Muscle layer of duodenum (tissue), 2 donors: ENCODE measurements around the gene CAMK1D.
"Not testable (repeated sequence)": the region's sequence is repeated elsewhere in the genome, so short reads cannot be mapped to it uniquely, and the experiment has no call there.

Experiments used
- H3K27ac ChIP-seq: one replicate; pipeline ENCODE4 v1.7.0; 2013; ENCODE audit warnings: mild to moderate bottlenecking, low read length
- H3K27me3 ChIP-seq: one replicate; pipeline ENCODE4 v1.7.0; 2013; ENCODE audit warnings: low read depth, mild to moderate bottlenecking, control low read depth, low read length
- H3K36me3 ChIP-seq, 2 donors: one replicate each; pipeline ENCODE4 v1.7.0; 2013; ENCODE audit warnings: low read length in 2 of 2, control low read depth in 1 of 2, mild to moderate bottlenecking in 1 of 2; ENCODE audit not compliant: insufficient read depth in 2 of 2, control insufficient read depth in 1 of 2
- H3K4me1 ChIP-seq, 2 donors: one replicate each; pipeline ENCODE4 v1.7.0; 2013; ENCODE audit warnings: low read length in 2 of 2, mild to moderate bottlenecking in 2 of 2, control low read depth in 1 of 2, moderate library complexity in 1 of 2; ENCODE audit not compliant: insufficient read depth in 2 of 2, control insufficient read depth in 1 of 2
- H3K4me3 ChIP-seq, 2 donors: one replicate each; pipeline ENCODE4 v1.7.0; 2013; ENCODE audit warnings: low read length in 2 of 2, low read depth in 1 of 2, mild to moderate bottlenecking in 1 of 2
- H3K9me3 ChIP-seq, 2 donors: one replicate each; pipeline ENCODE4 v1.7.0; 2013; ENCODE audit warnings: low read length in 2 of 2, control low read depth in 1 of 2, mild to moderate bottlenecking in 1 of 2; ENCODE audit not compliant: control insufficient read depth in 1 of 2
- donor health status: healthy.

CAMK1D gene

DNA sequence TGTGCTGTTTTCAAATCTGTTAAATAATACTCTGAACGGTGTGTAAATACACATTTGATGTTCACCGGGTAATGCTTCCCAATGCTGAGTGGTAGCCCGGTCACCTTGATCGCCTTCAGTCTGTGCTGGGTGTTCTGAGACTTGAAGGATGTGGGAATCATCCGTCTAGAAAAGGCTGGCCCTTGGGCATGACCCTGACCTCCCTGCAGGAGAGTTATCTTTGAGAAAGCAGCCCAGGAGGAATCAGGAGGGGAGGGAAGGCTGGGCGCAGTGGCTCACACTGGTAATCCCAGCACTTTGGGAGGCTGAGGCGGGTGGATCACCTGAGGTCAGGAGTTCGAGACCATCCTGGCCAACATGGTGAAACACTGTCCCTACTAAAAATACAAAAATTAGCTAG is 85.3 kb downstream of the CAMK1D start:
- not testable (repeated sequence) for H3K4me3 ChIP-seq, H3K27ac ChIP-seq, H3K36me3 ChIP-seq, H3K27me3 ChIP-seq, H3K9me3 ChIP-seq, H3K4me1 ChIP-seq

DNA sequence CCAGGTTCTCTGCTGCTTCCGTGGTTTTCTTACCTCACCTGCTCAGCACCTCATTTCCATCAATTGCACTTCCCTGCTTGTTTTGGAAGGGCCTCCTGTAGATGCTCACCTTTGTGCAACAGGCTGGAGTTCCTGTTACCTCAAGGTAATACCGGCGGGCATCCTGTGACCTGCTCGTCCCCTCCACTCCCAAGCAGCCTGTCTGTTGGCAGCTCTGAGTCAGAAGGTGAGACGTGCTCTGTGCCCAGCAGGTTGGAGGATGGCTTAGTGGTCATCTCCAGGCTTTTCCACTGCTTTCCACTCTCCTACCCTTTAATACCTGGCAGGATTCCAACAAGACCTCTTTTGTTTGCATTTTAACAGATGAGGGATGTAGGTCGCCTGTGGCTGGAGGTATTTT is 86.0 kb downstream of the CAMK1D start:
- Histone ChIP-seq H3K4me1 (peaks cover 0 to 4% of the 10 kb centered on the region in 2 donors), H3K4me3 (no peak overlapping the region), H3K9me3 (no peaks in the 10 kb centered on the region), H3K27me3 (no peaks in the 10 kb centered on the region), H3K27ac (no peak overlapping the region), H3K36me3 (no peaks in the 10 kb centered on the region)

DNA sequence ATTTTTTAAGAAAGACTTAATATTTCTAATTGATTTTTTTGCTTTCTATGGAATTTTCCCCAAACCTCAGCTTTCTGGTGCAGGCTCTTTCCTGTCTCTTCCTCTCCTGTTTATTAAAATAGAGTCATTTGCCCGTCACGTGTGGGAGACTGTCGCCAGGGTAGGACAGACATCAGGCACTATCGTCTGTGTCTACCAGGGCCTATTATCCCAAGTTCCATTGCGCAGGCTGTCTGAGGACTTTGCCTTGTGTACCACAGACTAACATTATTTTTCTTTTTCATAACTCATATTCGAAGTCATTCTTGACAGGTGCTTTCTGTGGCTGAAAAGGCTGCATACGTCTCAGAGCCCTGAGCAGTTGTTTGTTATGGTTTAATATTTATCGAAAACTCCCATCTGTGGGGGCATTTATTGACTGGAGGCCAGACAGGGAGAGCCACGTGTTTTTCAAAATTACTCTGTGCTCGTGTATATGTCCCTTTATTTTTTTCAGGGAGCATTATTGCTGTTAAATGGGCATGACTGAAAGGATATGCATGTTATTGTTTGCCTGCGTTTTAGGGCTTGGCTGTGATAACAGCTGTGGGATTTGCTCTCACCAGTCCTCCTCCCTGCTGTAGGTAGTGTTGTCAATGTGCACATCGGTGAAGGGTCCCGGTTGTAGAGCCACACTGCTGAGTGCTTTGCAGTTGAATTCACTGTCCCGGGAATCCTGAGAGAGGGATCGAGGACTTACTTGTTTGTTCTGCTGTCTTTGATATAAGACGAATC is 89.8 kb downstream of the CAMK1D start:
- Histone ChIP-seq H3K36me3 (no peaks in the 10 kb centered on the region), H3K27me3 (no peaks in the 10 kb centered on the region), H3K4me3 (no peak overlapping the region), H3K27ac (no peak overlapping the region), H3K9me3 (no peaks in the 10 kb centered on the region), H3K4me1 (peaks cover 0 to 4% of the 10 kb centered on the region in 2 donors)

DNA sequence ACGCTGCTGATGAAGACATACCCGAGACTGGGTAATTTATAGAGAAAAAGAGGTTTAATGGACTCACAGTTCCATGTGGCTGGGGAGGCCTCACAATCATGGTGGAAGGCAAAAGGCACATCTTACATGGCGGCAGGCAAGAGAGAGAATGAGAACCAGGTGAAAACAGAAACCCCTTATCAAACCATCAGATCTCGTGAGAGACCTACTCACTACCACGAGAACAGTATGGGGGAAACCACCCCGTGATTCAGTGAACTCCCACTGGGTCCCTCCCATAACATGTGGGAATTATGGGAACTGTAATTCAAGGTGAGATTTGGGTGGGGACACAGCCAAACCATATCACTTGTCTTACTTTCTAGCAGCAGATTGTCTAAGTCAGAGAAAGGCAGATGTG is 90.4 kb downstream of the CAMK1D start:
- H3K27ac ChIP-seq, H3K27me3 ChIP-seq, H3K9me3 ChIP-seq, H3K4me3 ChIP-seq, H3K36me3 ChIP-seq, H3K4me1 ChIP-seq: not testable (repeated sequence)

DNA sequence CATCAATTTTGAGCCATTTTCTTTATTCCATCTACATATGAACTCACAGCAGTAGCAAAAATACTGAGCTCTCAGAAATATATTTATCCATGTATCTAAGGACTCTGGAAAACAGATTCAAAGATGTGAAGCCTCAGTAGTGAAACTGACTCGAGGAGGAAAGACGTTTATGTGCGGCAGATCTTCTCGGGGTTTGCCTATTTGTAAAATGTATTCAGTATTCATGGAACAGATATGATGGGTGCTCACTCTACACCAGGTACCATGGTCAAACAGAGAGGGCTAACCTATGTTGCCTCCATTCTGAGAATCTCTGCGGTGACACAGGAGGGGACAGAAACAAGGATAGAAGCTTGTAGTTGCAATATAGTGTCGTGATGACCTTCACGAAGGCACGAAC is 93.7 kb downstream of the CAMK1D start:
- no peaks in the 10 kb centered on the region for H3K36me3 ChIP-seq
- H3K9me3 ChIP-seq, result no peaks in the 10 kb centered on the region
- no peak overlapping the region for H3K4me3 ChIP-seq
- no peaks in the 10 kb centered on the region for H3K27me3 ChIP-seq
- H3K4me1 ChIP-seq, result no peaks in the 10 kb centered on the region
- no peak overlapping the region for H3K27ac ChIP-seq

DNA sequence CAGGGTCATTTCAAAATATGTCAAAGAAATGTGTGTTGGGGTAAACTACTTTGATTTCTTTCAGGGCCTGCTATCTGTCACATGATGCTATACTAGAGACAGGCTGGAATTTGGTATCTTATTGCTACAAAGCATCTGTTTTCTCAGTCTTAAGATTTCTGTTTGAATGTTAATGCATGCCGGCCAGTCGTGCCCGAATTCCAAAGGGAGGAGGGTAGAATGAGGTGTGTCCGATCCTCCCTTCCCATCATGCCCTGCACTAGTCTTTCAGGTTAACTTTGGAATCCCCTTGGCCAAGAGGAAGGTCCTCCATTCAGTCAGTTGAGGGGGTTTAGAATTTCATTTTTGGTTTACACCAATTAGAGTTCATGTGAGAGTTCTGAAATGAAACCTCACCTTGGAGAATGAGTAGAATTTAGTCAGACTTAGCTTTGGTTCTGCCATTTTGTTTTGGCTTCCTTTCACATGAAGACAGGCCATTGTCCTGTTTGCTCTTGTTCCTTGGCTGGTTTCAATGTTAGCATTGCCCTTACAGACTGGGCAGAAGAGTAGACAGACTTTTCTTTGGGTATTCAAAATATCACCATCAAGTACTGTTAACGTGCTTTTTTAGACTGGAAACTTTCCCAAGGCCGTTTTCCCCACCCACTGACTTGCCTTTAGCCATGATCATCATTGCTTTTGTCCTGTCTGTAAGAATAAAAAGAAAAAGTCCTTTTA is 95.8 kb downstream of the CAMK1D start:
- H3K36me3 ChIP-seq, result no peaks in the 10 kb centered on the region
- no peaks in the 10 kb centered on the region for H3K4me1 ChIP-seq
- no peak overlapping the region for H3K27ac ChIP-seq
- H3K27me3 ChIP-seq, result no peaks in the 10 kb centered on the region
- H3K9me3 ChIP-seq, result no peaks in the 10 kb centered on the region
- no peak overlapping the region for H3K4me3 ChIP-seq

DNA sequence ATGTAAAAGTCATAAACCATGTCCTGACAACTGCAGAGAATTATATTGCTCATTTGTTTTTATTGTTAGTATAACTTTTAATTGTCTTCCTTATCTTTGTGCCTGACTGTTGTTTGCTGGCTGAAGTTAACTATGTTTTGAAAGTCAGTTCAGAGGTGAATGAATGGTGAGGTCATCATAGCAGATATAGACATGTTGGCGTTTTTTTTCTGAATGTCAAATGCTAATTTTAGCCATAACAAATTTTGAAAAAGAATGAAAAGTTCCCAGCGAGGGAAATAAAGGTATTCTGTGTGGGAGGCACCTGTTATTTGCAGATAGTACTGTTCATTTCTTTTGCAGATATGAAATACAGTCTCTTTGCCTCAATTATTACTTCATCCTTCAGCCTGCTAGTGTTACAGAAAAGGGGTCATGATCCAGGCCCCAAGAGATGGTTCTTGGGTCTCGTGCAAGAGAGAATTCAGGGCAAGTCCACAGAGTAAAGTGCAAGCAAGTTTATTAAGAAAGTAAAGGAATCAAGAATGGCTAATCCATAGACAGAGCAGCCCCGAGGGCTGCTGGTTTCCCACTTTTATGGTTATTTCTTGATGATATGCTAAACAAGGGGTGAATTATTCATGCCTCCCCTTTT is 96.5 kb downstream of the CAMK1D start:
- no peak overlapping the region for H3K27ac ChIP-seq
- no peaks in the 10 kb centered on the region for H3K36me3 ChIP-seq
- H3K4me1 ChIP-seq, result no peaks in the 10 kb centered on the region
- H3K4me3 ChIP-seq, result no peak overlapping the region
- no peaks in the 10 kb centered on the region for H3K9me3 ChIP-seq
- no peaks in the 10 kb centered on the region for H3K27me3 ChIP-seq

DNA sequence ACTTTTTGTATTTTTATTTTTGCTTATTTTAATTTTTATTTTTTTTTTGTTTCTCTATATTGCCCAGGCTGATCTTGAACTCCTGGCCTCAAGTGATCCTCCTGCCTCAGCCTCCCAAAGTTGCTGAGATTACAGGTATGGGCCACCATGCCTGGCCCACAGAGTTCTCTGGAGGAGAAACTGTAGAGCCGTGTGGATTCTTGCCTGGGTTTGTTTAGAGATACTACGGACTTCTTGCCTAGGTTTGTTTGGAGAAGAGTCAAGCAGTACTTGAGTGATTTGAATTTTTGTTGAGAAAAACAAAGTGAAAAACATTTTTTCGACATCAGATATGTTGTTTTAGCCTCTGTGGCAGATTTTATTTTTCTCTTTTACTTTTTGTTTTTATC is 99.0 kb downstream of the CAMK1D start:
- no peaks in the 10 kb centered on the region for H3K27me3 ChIP-seq
- H3K27ac ChIP-seq, result no peak overlapping the region
- no peaks in the 10 kb centered on the region for H3K4me1 ChIP-seq
- H3K9me3 ChIP-seq, result no peaks in the 10 kb centered on the region
- no peaks in the 10 kb centered on the region for H3K36me3 ChIP-seq
- no peak overlapping the region for H3K4me3 ChIP-seq

DNA sequence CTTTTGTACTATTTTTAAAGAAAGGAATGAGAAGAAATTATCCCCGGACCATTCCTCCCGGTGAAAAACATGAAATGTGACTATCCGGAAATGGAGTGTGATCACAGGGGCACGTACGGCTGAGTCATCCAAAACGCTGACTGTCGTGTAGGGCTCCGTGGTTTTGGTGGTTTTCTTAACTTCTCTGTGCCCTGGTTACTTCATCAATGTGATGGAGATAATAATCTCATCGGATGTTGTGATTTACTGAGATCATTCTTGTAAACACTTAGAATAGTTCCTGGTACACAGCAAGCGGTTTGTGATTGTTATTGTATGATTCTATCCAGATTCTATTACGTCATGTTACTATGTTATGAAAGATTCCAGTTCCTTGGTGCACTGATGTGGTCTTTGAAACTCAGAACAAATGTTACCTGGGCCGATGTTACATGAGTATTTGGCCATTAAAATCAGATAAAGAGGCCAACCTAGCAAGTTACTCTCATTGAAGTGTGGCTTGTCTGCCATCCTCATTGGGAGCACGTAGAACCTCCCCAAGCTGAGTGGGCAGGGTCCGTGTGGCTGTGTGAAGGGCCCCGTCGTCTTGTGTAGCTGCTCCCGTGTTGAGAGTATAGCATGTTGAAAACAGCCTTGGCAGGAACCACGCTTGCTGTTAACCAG is 99.5 kb downstream of the CAMK1D start:
- Histone ChIP-seq H3K9me3 (no peaks in the 10 kb centered on the region), H3K27me3 (no peaks in the 10 kb centered on the region), H3K27ac (no peak overlapping the region), H3K4me1 (no peaks in the 10 kb centered on the region), H3K4me3 (no peak overlapping the region), H3K36me3 (no peaks in the 10 kb centered on the region)

DNA sequence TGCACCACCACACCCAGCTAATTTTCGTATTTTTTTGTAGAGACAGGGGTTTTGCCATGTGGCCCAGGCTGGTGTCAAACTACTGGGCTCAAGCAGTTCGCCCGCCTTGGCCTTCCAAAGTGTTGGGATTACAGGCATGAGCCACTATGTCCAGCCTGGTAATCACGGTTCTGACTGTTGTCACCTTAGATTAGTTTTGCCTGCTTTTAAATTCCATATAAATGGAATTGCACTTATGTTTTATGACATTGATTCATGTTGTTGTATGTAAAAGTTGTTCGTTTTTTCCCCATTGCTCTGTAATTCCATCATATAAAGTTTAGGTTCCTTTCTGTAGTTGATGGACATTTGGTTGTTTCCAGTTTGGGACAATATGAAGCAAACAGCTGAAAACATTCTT is 106.0 kb downstream of the CAMK1D start:
- H3K4me3 ChIP-seq, result no peak overlapping the region
- no peaks in the 10 kb centered on the region for H3K27me3 ChIP-seq
- no peaks in the 10 kb centered on the region for H3K4me1 ChIP-seq
- no peaks in the 10 kb centered on the region for H3K36me3 ChIP-seq
- H3K27ac ChIP-seq, result no peak overlapping the region
- no peaks in the 10 kb centered on the region for H3K9me3 ChIP-seq

DNA sequence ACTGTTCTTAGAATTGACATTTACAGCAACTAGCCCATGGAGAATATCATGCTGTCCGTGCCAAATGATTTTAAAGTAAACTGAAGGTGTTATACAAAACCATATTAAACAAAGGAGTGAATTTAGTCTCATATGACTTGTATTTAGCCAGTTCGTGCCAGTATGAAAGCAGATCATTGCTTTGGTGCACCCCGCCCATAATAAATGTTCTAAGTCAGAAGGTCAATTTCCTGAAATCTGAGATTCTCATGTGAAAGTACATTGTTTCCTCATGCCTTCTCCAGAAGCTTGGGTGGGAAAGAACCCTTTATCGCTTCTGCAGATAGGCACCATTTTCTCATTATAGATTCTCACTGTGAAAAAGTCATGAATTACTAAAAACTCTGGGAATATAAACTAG is 106.4 kb downstream of the CAMK1D start:
- Histone ChIP-seq H3K9me3 (no peaks in the 10 kb centered on the region), H3K27ac (no peak overlapping the region), H3K4me3 (no peak overlapping the region), H3K4me1 (no peaks in the 10 kb centered on the region), H3K27me3 (no peaks in the 10 kb centered on the region), H3K36me3 (no peaks in the 10 kb centered on the region)
